DND-41 (cell line): ENCODE data around the gene MBD6.

Source experiments
- ATAC-seq: fragments of 200-7000 bp; cut with Tn5 transposase; 3 replicates; pipeline ENCODE4 v1.9.1; 2021; ENCODE audit warnings: low read depth; ENCODE audit not compliant: insufficient read depth
- DNase-seq: peaks from one replicate; pipeline ENCODE4 v3.0.0-alpha.2; 2020
- H2AFZ ChIP-seq: 2 replicates; pipeline ENCODE4 v1.6.0; 2012; ENCODE audit warnings: low read depth, low read length
- H3K27ac ChIP-seq: 2 replicates; pipeline ENCODE4 v1.5.1; 2012; ENCODE audit warnings: low read length, inconsistent platforms
- H3K27me3 ChIP-seq: fragments of 200-600 bp; sonication (generic); 2 replicates; pipeline ENCODE4 v1.6.0; 2012; ENCODE audit warnings: low read length, mild to moderate bottlenecking, inconsistent platforms; ENCODE audit not compliant: insufficient read depth, poor library complexity
- H3K36me3 ChIP-seq: 2 replicates; pipeline ENCODE4 v1.5.1; 2012; ENCODE audit warnings: low read length, inconsistent platforms; ENCODE audit not compliant: insufficient read depth
- H3K4me1 ChIP-seq: 2 replicates; pipeline ENCODE4 v1.5.1; 2012; ENCODE audit warnings: mild to moderate bottlenecking, low read length; ENCODE audit not compliant: insufficient read depth
- H3K4me2 ChIP-seq: 2 replicates; pipeline ENCODE4 v1.6.0; 2012; ENCODE audit warnings: mild to moderate bottlenecking, moderate library complexity, low read length, inconsistent platforms; ENCODE audit not compliant: insufficient read depth
- H3K4me3 ChIP-seq, 2 experiments: fragments of 200-600 bp in 1 of 2; shearing (Covaris generic) in 1 of 2; 2 replicates each; pipeline ENCODE4 v1.5.1; 2012 to 2016; ENCODE audit warnings: inconsistent platforms in 2 of 2, low read length in 2 of 2, mild to moderate bottlenecking in 2 of 2, low read depth in 1 of 2, moderate library complexity in 1 of 2
- H3K79me2 ChIP-seq: 2 replicates; pipeline ENCODE4 v1.6.0; 2012; ENCODE audit warnings: low read length, inconsistent platforms; ENCODE audit not compliant: insufficient read depth
- H3K9ac ChIP-seq: 2 replicates; pipeline ENCODE4 v1.6.0; 2012; ENCODE audit warnings: low read depth, mild to moderate bottlenecking, inconsistent platforms, low read length, moderate library complexity
- H3K9me3 ChIP-seq: 2 replicates; pipeline ENCODE4 v1.5.1; 2012; ENCODE audit warnings: low read length, moderate library complexity, mild to moderate bottlenecking, inconsistent platforms; ENCODE audit not compliant: insufficient read depth, severe bottlenecking
- H4K20me1 ChIP-seq: 2 replicates; pipeline ENCODE4 v1.6.0; 2012; ENCODE audit warnings: low read length; ENCODE audit not compliant: insufficient read depth
- EZH2 ChIP-seq: IDR thresholded peaks from 3 replicates; pipeline ENCODE4 v1.6.1; 2012; ENCODE audit warnings: borderline replicate concordance, low read depth, mild to moderate bottlenecking, moderate library complexity, low read length, inconsistent platforms; ENCODE audit not compliant: severe bottlenecking
- TF ChIP-seq, protein P1 (sequence below): IDR thresholded peaks from 2 replicates; pipeline ENCODE4 v1.5.1; 2012; ENCODE audit warnings: borderline replicate concordance, low read length, moderate library complexity, mild to moderate bottlenecking; ENCODE audit not compliant: poor library complexity, severe bottlenecking; ENCODE audit errors: extremely low read depth

Gene MBD6

DNA sequence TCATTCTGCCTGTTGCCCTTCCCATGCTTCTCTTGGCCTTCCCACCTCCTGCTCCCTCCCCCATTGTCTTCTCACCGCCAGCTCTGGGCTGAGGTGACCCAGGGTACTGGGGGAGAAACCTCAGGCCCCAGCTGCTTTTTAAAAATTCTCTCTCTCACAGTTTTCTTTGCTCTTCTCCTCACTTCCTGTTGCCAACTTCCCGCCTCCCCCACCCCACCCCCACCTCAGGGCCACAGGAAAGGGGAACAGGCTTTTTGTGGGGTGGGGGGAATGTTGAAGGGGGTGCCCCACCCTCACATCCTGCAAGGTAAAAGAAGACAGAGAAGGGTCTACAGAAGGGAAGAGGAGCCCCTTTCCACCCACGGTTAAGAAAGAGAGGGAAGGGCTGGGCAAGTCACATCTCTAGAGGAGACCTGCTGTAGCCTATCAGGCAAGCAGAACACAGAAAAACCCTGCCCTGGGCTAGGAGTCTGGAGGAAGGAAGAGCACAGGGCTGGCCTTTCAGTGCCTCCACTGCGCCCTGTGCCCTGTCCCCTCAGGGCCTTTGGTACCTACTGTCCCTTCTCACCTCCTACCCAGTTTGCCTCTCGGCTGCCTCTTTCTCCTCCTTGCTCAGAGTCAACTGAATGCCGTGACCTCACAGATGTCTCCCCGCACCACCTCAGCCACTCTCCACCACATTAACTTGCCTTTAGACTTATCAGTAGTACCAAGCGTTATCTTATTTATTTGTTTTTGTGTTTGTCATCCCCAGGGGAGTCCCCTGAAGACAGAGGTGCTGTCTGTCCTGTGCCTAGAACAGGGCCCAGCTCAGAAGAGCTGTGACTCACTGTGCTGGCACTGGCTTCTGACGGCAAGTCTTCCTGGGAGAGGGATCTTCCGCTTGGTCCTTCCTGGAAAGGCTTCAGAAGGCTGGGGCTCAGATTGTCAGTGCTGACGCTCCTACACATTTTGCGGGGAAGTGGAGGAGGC lies 44.6 kb upstream of the MBD6 start:
- no peaks in the 10 kb centered on the region for H4K20me1 ChIP-seq
- peak overlapping the region; percentile 90 for H3K4me2 ChIP-seq
- no peaks in the 10 kb centered on the region for H3K27me3 ChIP-seq
- H3K4me1 ChIP-seq: peaks cover 31% of the 10 kb centered on the region
- H3K36me3 ChIP-seq: peaks cover 15% of the 10 kb centered on the region
- H3K27ac ChIP-seq: peak overlapping the region; percentile 91
- H3K9ac ChIP-seq: peak overlapping the region; percentile 83
- DNase-seq: peak; percentile 68
- H3K9me3 ChIP-seq: no peaks in the 10 kb centered on the region
- TF ChIP-seq EZH2: no peak
- TF ChIP-seq, protein P1, sequence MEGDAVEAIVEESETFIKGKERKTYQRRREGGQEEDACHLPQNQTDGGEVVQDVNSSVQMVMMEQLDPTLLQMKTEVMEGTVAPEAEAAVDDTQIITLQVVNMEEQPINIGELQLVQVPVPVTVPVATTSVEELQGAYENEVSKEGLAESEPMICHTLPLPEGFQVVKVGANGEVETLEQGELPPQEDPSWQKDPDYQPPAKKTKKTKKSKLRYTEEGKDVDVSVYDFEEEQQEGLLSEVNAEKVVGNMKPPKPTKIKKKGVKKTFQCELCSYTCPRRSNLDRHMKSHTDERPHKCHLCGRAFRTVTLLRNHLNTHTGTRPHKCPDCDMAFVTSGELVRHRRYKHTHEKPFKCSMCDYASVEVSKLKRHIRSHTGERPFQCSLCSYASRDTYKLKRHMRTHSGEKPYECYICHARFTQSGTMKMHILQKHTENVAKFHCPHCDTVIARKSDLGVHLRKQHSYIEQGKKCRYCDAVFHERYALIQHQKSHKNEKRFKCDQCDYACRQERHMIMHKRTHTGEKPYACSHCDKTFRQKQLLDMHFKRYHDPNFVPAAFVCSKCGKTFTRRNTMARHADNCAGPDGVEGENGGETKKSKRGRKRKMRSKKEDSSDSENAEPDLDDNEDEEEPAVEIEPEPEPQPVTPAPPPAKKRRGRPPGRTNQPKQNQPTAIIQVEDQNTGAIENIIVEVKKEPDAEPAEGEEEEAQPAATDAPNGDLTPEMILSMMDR: no peak
- peak overlapping the region; percentile 63 for H2AFZ ChIP-seq
- ATAC-seq: peak; percentile 81
- peaks cover 14% of the 10 kb centered on the region for H3K79me2 ChIP-seq
- peak overlapping the region; percentile 39 to 74; a peak in 3 of 4 replicates for H3K4me3 ChIP-seq

DNA sequence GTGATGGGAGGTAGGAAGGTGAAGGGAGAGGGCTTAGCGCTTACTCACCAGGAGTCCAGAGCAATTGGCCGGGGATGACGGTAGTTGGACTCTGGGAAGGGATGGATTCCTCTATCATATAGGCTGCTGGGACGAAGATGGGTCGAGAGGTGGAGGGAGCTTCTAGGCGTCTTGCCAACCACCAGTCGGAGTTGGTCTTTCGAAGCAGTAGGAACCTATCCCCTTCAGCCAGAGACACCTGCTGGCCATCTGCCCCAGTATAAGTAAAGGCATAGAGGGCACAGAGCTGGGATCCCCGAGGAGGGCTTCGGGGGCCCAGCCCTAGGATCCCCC lies 43.6 kb upstream of the MBD6 start:
- Histone ChIP-seq H3K4me2 (no peak overlapping the region), H3K27ac (peak overlapping the region; percentile 91; the same call in 1 of the 2 replicates), H3K9me3 (no peaks in the 10 kb centered on the region), H3K4me1 (peaks cover 31% of the 10 kb centered on the region), H2AFZ (no peak overlapping the region), H3K4me3 (no peak overlapping the region), H3K9ac (no peak overlapping the region), H4K20me1 (no peaks in the 10 kb centered on the region), H3K27me3 (no peaks in the 10 kb centered on the region), H3K79me2 (peaks cover 14% of the 10 kb centered on the region), H3K36me3 (peaks cover 10% of the 10 kb centered on the region)
- DNase-seq: no peak
- TF ChIP-seq EZH2: no peak
- TF ChIP-seq, protein P1: no peak
- no peak for ATAC-seq

DNA sequence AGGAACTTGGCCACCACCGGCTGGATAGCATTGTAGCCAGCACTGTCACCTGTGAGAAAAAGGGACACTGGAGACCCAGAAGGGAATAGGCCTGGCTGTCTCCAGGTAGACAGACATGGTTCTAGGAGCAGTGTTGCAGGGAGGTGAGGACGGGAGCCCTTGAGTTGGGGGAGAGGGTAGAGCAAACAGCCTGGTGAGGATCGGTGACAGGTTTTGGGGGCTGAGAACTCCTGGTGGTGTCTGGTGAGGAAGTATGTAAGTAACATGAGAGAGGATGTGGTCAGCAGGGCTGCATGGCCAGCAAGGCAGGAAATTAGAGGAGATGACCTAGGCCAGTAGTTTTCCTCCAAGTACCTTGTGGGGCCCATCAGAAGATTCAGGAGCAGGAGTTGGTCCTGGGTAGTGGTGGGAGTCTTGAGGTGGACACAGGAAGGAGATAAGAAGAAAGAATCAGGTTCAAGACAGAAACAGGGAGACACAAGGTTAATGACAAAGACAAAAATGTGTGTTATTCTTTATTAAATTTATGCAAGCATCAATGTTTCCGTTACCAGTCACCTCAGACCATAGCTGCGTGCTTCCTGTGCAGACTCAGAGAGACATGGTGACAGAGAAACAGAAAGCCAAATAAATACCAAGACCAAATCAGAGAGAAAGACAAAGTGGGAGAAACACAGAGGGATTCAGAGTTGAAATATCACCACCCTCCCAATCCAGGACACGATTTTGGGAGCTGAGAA lies 43.1 kb upstream of the MBD6 start, which contains the start of gene ARHGAP9:
TSS of gene ARHGAP9 (minus strand) at position 491 of the 740 bp plus-strand sequence. CDS start at position 31, 460 bp downstream.
- no peak for TF ChIP-seq EZH2
- TF ChIP-seq, protein P1: no peak
- Histone ChIP-seq H3K27me3 (no peaks in the 10 kb centered on the region), H3K9me3 (no peaks in the 10 kb centered on the region), H3K4me1 (peaks cover 31% of the 10 kb centered on the region), H3K9ac (no peak within 1 kb of the TSS), H3K36me3 (peaks cover 7% of the 10 kb centered on the region), H2AFZ (no peak within 1 kb of the TSS), H3K27ac (peak within 1 kb of the TSS; percentile 91), H3K79me2 (peaks cover 14% of the 10 kb centered on the region), H4K20me1 (no peaks in the 10 kb centered on the region), H3K4me3 (no peak within 1 kb of the TSS), H3K4me2 (no peak within 1 kb of the TSS)
- DNase-seq (no peak), ATAC-seq (no peak)
